GM23248 (cell line): Measurements from ENCODE around the gene PGBD1.

Experiments
- EZH2 ChIP-seq: fragments of 200-600 bp; sonication (generic); IDR thresholded peaks from 2 replicates; pipeline ENCODE4 v1.6.1; 2018; ENCODE audit warnings: antibody characterized with exemption, mild to moderate bottlenecking; ENCODE audit not compliant: insufficient read depth, poor library complexity, severe bottlenecking
- EZH2phosphoT487 ChIP-seq: fragments of 200-600 bp; sonication (generic); IDR thresholded peaks from 2 replicates; pipeline ENCODE4 v1.6.1; 2018; ENCODE audit warnings: antibody characterized with exemption, moderate library complexity, mild to moderate bottlenecking, low read depth; ENCODE audit not compliant: insufficient read depth

DNA sequence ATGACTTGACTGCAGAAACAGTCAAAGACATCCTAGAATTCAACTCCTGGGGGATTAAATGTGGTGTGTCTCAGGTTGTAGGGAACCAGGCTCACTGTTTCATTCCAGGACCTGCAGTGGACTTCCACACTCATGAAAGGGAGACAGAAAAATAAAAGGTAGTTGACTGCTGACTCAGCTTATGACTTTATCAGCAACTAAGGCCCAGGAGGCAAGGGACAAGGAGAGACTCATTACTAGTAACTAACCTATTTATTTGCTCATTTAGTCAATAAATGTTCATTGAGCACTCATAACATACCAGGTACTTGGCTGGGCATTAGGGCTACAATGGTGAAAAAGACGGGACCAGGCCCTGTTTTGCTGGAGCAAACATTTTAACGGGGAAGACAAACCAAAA lies 51.7 kb downstream of the PGBD1 start:
- TF ChIP-seq EZH2 (no peak), EZH2phosphoT487 (no peak)
